K562 (cell line): ENCODE results near the gene TMEM88.
"Not testable (repeated sequence)": the region's sequence is repeated elsewhere in the genome, so short reads cannot be mapped to it uniquely, and the experiment has no call there.

Experiments
- CEBPB ChIP-seq: fragments of 450-650 bp; IDR thresholded peaks from 2 replicates; pipeline ENCODE4 v1.6.1; 2016; ENCODE audit warnings: missing genetic modification characterization, missing compliant biosample characterization
- HCFC1 ChIP-seq: IDR thresholded peaks from 2 replicates; pipeline ENCODE4 v1.6.1; 2012; ENCODE audit warnings: low read depth, low read length, improper control_type of control experiment
- KDM5B ChIP-seq: fragments of 200-600 bp; sonication (generic); IDR thresholded peaks from 2 replicates; pipeline ENCODE4 v1.6.1; 2012; ENCODE audit warnings: low read depth, mild to moderate bottlenecking, moderate library complexity, low read length, control low read depth, inconsistent platforms; ENCODE audit not compliant: insufficient replicate concordance
- L3MBTL2 ChIP-seq: fragments of 450-650 bp; IDR thresholded peaks from 2 replicates; pipeline ENCODE4 v1.6.1; 2016; ENCODE audit warnings: mild to moderate bottlenecking, moderate library complexity
- TBP ChIP-seq: optimal IDR thresholded peaks from 2 replicates; pipeline ENCODE3; 2011; ENCODE audit warnings: low read depth, low read length, improper control_type of control experiment
- ZNF41 ChIP-seq: fragments of 250-450 bp; sonication (Bioruptor Pico); conservative IDR thresholded peaks from 2 replicates; pipeline ENCODE4 v1.4.0; 2020; ENCODE audit warnings: mild to moderate bottlenecking
- TF ChIP-seq, protein P1 (sequence below): fragments of 450-650 bp; IDR thresholded peaks from 2 replicates; pipeline ENCODE4 v1.6.1; 2017; ENCODE audit warnings: antibody characterized with exemption, mild to moderate bottlenecking
- TF ChIP-seq, protein P2 (sequence below): sonication (generic); formaldehyde crosslinking; IDR thresholded peaks from 2 replicates; pipeline ENCODE4 v1.8.0; 2022; ENCODE audit warnings: mild to moderate bottlenecking, missing genetic modification reagents

- TF ChIP-seq, protein P1, sequence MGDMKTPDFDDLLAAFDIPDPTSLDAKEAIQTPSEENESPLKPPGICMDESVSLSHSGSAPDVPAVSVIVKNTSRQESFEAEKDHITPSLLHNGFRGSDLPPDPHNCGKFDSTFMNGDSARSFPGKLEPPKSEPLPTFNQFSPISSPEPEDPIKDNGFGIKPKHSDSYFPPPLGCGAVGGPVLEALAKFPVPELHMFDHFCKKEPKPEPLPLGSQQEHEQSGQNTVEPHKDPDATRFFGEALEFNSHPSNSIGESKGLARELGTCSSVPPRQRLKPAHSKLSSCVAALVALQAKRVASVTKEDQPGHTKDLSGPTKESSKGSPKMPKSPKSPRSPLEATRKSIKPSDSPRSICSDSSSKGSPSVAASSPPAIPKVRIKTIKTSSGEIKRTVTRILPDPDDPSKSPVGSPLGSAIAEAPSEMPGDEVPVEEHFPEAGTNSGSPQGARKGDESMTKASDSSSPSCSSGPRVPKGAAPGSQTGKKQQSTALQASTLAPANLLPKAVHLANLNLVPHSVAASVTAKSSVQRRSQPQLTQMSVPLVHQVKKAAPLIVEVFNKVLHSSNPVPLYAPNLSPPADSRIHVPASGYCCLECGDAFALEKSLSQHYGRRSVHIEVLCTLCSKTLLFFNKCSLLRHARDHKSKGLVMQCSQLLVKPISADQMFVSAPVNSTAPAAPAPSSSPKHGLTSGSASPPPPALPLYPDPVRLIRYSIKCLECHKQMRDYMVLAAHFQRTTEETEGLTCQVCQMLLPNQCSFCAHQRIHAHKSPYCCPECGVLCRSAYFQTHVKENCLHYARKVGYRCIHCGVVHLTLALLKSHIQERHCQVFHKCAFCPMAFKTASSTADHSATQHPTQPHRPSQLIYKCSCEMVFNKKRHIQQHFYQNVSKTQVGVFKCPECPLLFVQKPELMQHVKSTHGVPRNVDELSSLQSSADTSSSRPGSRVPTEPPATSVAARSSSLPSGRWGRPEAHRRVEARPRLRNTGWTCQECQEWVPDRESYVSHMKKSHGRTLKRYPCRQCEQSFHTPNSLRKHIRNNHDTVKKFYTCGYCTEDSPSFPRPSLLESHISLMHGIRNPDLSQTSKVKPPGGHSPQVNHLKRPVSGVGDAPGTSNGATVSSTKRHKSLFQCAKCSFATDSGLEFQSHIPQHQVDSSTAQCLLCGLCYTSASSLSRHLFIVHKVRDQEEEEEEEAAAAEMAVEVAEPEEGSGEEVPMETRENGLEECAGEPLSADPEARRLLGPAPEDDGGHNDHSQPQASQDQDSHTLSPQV = not testable (repeated sequence)
- not testable (repeated sequence) for TF ChIP-seq CEBPB (tag); KDM5B; HCFC1; TBP; L3MBTL2; ZNF41 (CRISPR knock-in tag)
- TF ChIP-seq, protein P2, sequence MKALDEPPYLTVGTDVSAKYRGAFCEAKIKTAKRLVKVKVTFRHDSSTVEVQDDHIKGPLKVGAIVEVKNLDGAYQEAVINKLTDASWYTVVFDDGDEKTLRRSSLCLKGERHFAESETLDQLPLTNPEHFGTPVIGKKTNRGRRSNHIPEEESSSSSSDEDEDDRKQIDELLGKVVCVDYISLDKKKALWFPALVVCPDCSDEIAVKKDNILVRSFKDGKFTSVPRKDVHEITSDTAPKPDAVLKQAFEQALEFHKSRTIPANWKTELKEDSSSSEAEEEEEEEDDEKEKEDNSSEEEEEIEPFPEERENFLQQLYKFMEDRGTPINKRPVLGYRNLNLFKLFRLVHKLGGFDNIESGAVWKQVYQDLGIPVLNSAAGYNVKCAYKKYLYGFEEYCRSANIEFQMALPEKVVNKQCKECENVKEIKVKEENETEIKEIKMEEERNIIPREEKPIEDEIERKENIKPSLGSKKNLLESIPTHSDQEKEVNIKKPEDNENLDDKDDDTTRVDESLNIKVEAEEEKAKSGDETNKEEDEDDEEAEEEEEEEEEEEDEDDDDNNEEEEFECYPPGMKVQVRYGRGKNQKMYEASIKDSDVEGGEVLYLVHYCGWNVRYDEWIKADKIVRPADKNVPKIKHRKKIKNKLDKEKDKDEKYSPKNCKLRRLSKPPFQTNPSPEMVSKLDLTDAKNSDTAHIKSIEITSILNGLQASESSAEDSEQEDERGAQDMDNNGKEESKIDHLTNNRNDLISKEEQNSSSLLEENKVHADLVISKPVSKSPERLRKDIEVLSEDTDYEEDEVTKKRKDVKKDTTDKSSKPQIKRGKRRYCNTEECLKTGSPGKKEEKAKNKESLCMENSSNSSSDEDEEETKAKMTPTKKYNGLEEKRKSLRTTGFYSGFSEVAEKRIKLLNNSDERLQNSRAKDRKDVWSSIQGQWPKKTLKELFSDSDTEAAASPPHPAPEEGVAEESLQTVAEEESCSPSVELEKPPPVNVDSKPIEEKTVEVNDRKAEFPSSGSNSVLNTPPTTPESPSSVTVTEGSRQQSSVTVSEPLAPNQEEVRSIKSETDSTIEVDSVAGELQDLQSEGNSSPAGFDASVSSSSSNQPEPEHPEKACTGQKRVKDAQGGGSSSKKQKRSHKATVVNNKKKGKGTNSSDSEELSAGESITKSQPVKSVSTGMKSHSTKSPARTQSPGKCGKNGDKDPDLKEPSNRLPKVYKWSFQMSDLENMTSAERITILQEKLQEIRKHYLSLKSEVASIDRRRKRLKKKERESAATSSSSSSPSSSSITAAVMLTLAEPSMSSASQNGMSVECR (CRISPR knock-in tag) = not testable (repeated sequence)
Observed at GRCh38 chr17:7809791-7810343, 45.0 kb upstream of the TMEM88 start.
